Measurements from ENCODE around the gene MYLIP. TPM values are rescaled to one million over a fixed set of nuclear protein-coding genes. Genes with fewer than 3 reads are reported as not detected.
A peak's percentile ranks its signal among the peaks of the same experiment; 100 is the strongest.

Gene MYLIP
- total RNA-seq, 2 experiments from 2014 or later: 17.3 to 17.6 TPM

DNA sequence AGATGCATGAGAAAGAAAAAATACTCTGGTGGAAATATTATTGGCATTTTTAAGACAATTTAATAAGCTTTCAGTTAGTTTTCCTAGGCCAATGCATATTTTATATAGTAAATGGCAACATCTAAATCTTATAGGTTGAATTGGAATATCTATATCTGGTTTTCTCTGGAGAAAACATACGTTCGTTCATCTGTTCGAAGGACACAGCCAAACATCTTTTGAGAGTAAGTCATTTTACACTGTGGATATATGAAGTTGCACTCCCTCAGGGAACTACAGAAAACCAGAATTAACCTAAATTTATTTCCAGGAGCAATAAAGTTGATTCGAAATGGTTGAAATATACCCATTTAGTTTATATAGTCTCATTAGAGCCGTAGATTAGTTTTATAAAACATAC is 49.0 kb downstream of the MYLIP start:
- H3K36me3 Mint-ChIP-seq (ENCODE audit: low read depth): peaks cover 36% of the 10 kb centered on the region
- H3K4me3 Mint-ChIP-seq: no peak overlapping the region
- no peak for ATAC-seq
- H3K27me3 Mint-ChIP-seq (ENCODE audit: low read depth): peaks cover 10% of the 10 kb centered on the region
- peaks cover 34% of the 10 kb centered on the region for H3K4me1 Mint-ChIP-seq (ENCODE audit: low read depth)
- no peak for DNase-seq
- peaks cover 39% of the 10 kb centered on the region for H3K9me3 Mint-ChIP-seq (ENCODE audit: insufficient read depth)
- POLR2A ChIA-PET: no interaction called here
- CTCF ChIA-PET: interaction anchor here (2.7 kb wide), 1 partner anchor 11 kb away, joined by 13 read pairs; no protein-coding TSS in a partner anchor
- H3K27ac Mint-ChIP-seq: no peak overlapping the region

DNA sequence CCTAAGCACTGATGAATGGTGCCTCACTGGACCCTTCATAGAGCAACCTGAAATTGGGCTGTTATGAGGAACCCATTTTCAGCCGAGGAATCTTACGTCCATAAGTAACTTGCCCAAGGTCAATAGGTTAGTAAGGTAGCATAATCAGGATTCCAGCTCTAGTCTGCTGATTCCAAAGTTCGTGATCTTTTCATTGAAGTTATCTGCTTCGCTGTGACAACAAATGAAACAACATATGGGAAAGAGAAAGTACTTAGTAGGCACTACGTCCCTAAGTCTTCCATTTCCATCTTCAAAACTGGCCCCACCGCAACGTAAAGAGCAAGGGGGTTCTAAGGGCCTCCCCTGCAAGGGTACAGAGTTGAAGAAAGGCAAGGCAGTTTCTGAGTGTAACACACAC is 49.5 kb downstream of the MYLIP start:
- Mint-ChIP-seq H3K4me3 (no peak overlapping the region), H3K27me3 (ENCODE audit: low read depth) (peaks cover 9% of the 10 kb centered on the region), H3K36me3 (ENCODE audit: low read depth) (peaks cover 36% of the 10 kb centered on the region), H3K9me3 (ENCODE audit: insufficient read depth) (peaks cover 39% of the 10 kb centered on the region), H3K27ac (peak overlapping the region; percentile 72), H3K4me1 (ENCODE audit: low read depth) (peaks cover 39% of the 10 kb centered on the region)
- ChIA-PET POLR2A (interaction anchor here (5.7 kb wide), 1 partner anchor 49 kb away, joined by 61 read pairs; the partner anchor contains the start of gene MYLIP), CTCF (interaction anchor here (2.7 to 5.7 kb wide), 2 partner anchors 12 to 48 kb away, joined by 13 to 77 read pairs; partner anchors contain the start of gene MYLIP)
- ATAC-seq: no peak
- DNase-seq: no peak

DNA sequence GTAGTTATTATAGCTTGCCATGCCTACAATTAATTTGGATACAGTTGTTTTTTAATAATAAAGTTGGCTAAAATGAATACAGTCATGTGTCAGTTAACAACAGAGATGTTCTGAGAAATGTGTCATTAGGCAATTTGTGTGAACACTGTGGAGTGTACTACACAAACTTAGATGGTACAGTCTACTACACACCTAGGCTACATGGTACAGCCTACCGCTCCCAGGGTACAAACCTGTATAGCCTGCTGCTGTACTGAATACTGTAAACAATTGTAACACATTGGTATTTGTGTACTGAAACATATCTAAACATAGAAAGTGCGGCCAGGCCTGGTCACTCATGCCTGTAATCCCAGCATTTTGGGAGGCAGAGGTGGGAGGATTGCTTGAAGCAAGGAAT is 50.2 kb downstream of the MYLIP start:
- Mint-ChIP-seq H3K4me3 (no peak overlapping the region), H3K27me3 (ENCODE audit: low read depth) (peaks cover 8% of the 10 kb centered on the region), H3K4me1 (ENCODE audit: low read depth) (peaks cover 43% of the 10 kb centered on the region), H3K36me3 (ENCODE audit: low read depth) (peaks cover 36% of the 10 kb centered on the region), H3K9me3 (ENCODE audit: insufficient read depth) (peaks cover 39% of the 10 kb centered on the region), H3K27ac (peak overlapping the region; percentile 96)
- DNase-seq (no peak), ATAC-seq (no peak)
- CTCF ChIA-PET: interaction anchor here (1.1 to 5.7 kb wide), 5 partner anchors 9 to 49 kb away, joined by 3 to 77 read pairs (median 13); partner anchors contain the start of gene MYLIP
- POLR2A ChIA-PET: interaction anchor here (0.6 to 5.7 kb wide), 3 partner anchors 42 to 217 kb away, joined by 4 to 61 read pairs (median 6); partner anchors contain the start of gene MYLIP

DNA sequence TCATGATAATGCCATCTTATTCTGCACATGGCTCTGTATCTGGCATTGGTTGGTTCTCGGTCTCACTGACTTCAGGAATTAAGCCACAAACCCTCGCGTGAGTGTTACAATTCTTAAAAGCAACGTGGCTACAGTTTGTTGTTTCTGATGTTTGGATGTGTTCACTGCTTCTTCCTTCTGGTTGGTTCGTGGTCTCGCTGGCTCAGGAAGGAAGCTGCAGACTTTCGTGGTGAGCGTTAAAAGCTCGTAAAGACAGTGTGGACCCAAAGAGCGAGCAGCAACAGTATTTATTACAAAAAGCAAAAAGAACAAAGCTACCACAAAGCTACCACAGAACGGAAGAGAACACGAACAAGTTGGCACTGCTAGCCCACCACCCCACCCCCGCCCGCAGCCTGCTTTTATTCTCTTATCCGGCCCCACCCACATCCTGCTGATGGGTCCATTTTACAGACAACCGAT is 51.1 kb downstream of the MYLIP start:
- Mint-ChIP-seq H3K9me3 (ENCODE audit: insufficient read depth) (peaks cover 39% of the 10 kb centered on the region), H3K27me3 (ENCODE audit: low read depth) (peaks cover 8% of the 10 kb centered on the region), H3K27ac (peak overlapping the region; percentile 96), H3K4me3 (peak overlapping the region; percentile 42), H3K36me3 (ENCODE audit: low read depth) (peaks cover 36% of the 10 kb centered on the region), H3K4me1 (ENCODE audit: low read depth) (peaks cover 37% of the 10 kb centered on the region)
- ATAC-seq: peak; percentile 93
- CTCF ChIA-PET: interaction anchor here (0.7 to 5.7 kb wide), 13 partner anchors 10 to 1324 kb away, joined by 3 to 77 read pairs (median 3); partner anchors contain the start of gene MYLIP
- POLR2A ChIA-PET: interaction anchor here (0.6 to 5.7 kb wide), 6 partner anchors 9 to 518 kb away, joined by 4 to 61 read pairs (median 4); partner anchors contain the start of gene MYLIP
- peak; percentile 84 for DNase-seq

DNA sequence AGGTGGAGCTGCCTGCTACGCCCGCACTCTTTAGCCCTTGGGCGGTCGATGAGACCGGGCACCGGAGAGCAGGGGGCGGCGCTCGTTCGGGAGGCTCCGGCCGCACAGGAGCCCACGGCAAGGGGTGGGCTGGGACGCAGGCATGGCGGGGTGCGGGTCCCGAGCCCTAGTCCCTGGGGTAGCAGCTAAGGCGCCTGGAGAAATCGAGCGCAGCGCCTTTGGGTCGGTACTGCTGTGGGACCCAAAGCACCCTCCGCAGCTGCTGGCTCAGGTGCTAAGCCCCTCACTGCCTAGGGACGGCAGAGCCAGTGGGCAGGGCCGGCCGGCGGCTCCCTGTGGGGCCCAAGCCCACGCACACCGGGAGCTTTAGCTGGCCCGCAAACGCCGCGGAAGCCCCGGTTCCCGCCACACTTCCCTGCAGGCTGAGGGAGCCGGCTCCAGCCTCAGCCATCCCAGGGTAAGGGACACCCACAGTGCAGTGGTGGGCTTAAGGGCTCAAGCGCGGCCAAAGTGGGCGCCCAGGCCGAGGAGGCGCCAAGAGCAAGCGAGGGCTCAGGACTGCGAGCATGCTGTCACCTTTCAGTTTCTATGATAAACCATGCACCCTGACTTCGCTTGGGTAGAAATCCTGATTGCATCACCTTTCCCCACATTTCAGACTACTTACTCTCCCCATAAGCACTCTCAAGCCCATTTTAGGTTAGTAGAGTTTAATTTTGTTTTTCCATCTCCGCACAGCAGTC is 52.0 kb downstream of the MYLIP start:
- peaks cover 36% of the 10 kb centered on the region for H3K36me3 Mint-ChIP-seq (ENCODE audit: low read depth)
- H3K27me3 Mint-ChIP-seq (ENCODE audit: low read depth): peaks cover 9% of the 10 kb centered on the region
- DNase-seq (no peak), ATAC-seq (no peak)
- CTCF ChIA-PET: interaction anchor here (0.7 to 5.7 kb wide), 11 partner anchors 11 to 552 kb away, joined by 3 to 77 read pairs (median 5); partner anchors contain the start of gene MYLIP
- peaks cover 39% of the 10 kb centered on the region for H3K9me3 Mint-ChIP-seq (ENCODE audit: insufficient read depth)
- POLR2A ChIA-PET: interaction anchor here (1.1 to 5.7 kb wide), 5 partner anchors 9 to 519 kb away, joined by 4 to 61 read pairs (median 4); partner anchors contain the start of gene MYLIP
- H3K27ac Mint-ChIP-seq: peak overlapping the region; percentile 96
- H3K4me3 Mint-ChIP-seq: peak overlapping the region; percentile 18
- peaks cover 37% of the 10 kb centered on the region for H3K4me1 Mint-ChIP-seq (ENCODE audit: low read depth)

DNA sequence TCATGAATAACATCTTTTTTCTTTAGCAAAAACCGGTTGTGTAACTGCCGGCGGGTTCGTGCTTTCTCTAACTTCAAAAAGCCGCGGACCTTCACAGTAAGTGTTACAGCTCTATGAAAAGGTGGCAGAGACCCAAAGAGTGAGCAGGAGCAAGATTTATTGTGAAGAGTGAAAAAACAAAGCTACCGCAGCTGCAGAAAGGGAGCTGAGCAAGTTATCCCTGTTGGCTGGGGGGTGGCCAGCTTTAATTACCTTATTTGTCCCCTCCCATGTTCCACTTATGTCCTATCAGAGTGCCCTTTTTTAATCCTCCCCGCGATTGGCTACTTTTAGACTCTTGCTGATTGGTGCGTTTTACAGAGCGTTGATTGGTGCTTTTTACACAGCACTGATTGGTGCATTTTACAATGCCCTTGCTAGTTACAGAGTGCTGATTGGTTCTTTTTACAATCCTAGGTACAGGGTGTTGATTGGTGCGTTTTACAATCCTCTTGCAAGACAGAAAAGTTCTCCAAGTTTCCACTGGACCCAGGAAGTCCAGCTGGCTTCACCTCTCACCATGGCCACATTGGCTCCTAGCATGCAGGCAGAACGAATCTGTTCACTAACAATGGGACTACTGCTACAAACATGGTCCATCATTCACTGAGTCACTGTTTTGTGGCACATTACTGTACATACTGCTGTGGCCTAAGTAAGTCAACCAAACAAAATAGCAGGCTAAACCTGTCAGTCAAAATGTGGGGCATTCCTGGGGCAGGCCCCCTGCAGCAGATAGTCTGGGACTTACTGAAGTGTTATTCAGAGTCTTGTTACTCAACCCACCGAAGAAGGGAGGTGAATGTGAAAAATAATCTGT is 52.8 kb downstream of the MYLIP start:
- DNase-seq (no peak), ATAC-seq (no peak)
- peaks cover 31% of the 10 kb centered on the region for H3K36me3 Mint-ChIP-seq (ENCODE audit: low read depth)
- peaks cover 37% of the 10 kb centered on the region for H3K4me1 Mint-ChIP-seq (ENCODE audit: low read depth)
- H3K9me3 Mint-ChIP-seq (ENCODE audit: insufficient read depth): peaks cover 34% of the 10 kb centered on the region
- H3K4me3 Mint-ChIP-seq: peak overlapping the region; percentile 18
- H3K27me3 Mint-ChIP-seq (ENCODE audit: low read depth): peaks cover 8% of the 10 kb centered on the region
- POLR2A ChIA-PET: interaction anchor here (0.9 to 5.7 kb wide), 3 partner anchors 39 to 52 kb away, joined by 3 to 61 read pairs (median 4); partner anchors contain the start of gene MYLIP
- CTCF ChIA-PET: interaction anchor here (1.5 to 5.7 kb wide), 7 partner anchors 24 to 489 kb away, joined by 3 to 77 read pairs (median 11); partner anchors contain the start of gene MYLIP
- peak overlapping the region; percentile 70 for H3K27ac Mint-ChIP-seq

DNA sequence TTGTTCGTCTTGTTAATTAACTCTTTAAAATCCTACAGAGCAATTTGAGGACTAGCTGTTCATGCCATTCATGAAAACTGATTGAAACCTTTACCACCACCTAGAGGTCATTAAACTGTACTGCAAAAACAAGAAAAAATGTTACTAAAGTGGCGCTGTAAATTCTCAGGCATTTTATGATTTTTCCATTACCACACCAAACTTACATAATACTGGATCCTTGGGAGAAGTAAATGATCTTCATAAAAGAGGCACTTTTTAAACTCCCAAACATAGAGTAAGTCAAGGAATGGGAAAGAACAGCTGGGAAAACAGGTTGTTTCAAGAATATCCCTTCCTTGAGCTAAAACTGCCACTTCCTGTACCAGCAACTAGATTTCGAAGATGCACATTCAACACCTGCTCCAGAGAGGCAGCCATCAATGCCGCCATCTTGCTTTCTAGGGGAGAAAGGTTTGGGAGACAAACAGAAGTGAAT is 54.3 kb downstream of the MYLIP start:
- POLR2A ChIA-PET: interaction anchor here (1.5 to 5.7 kb wide), 2 partner anchors 50 to 53 kb away, joined by 4 to 61 read pairs; partner anchors contain the start of gene MYLIP
- no peak overlapping the region for H3K27ac Mint-ChIP-seq

DNA sequence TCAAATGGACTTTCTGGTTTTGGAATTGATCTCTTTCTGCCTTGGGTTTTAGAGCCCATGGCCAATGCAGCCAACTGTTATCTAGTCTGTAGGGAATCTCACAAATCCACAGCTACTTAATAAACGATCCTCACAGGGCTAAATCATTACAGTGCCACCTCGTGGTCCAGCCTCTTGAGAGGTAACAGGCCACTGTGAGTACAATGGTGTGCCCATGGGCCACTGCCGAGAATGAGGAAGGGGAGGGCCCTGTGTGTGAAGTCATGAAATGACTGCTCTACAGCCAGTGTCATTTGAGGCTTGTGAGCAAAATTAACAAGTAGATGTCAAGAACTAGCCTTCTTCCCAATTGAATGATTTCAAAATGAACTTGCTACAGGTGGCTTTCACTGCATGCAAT is 55.2 kb downstream of the MYLIP start:
- POLR2A ChIA-PET: interaction anchor here (5.7 kb wide), 1 partner anchor 54 kb away, joined by 61 read pairs; the partner anchor contains the start of gene MYLIP

More for the DNA sequence above, 54.3 kb downstream of the MYLIP start:
- CTCF ChIA-PET: interaction anchor here (0.6 to 5.7 kb wide), 56 partner anchors 8 to 586 kb away, joined by 3 to 77 read pairs (median 4); partner anchors contain the start of genes DTNBP1 and MYLIP
- H3K27me3 Mint-ChIP-seq (ENCODE audit: low read depth): peaks cover 19% of the 10 kb centered on the region
- DNase-seq (no peak), ATAC-seq (no peak)
- peaks cover 36% of the 10 kb centered on the region for H3K4me1 Mint-ChIP-seq (ENCODE audit: low read depth)
- peaks cover 28% of the 10 kb centered on the region for H3K36me3 Mint-ChIP-seq (ENCODE audit: low read depth)
- peaks cover 28% of the 10 kb centered on the region for H3K9me3 Mint-ChIP-seq (ENCODE audit: insufficient read depth)
- no peak overlapping the region for H3K4me3 Mint-ChIP-seq

DNA sequence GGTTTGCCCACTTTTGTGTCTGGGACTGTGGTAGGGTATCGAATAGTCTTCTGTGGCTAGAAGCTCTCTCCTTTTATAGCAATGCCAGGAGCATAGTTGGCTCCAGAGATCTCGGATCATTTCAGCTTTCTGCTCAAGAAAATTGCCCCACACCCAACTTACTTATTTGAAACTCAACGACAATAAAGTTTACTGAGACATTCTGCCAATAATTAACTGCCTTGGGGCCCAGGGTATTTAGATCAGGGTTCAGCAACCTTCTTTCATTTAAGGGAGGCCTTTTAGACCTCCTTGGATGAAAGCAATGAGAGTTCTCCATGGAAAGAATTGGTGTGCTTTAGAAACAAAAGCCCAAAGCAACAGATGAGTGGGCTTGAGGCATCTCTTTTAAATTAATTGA is 55.7 kb downstream of the MYLIP start:
- H3K4me1 Mint-ChIP-seq (ENCODE audit: low read depth): peaks cover 29% of the 10 kb centered on the region
- H3K27ac Mint-ChIP-seq: no peak overlapping the region
- H3K27me3 Mint-ChIP-seq (ENCODE audit: low read depth): peaks cover 17% of the 10 kb centered on the region
- DNase-seq (no peak), ATAC-seq (no peak)
- ChIA-PET CTCF (interaction anchor here (0.7 to 2.8 kb wide), 7 partner anchors 10 to 498 kb away, joined by 3 to 43 read pairs (median 13); no protein-coding TSS in a partner anchor), POLR2A (no interaction called here)
- H3K9me3 Mint-ChIP-seq (ENCODE audit: insufficient read depth): peaks cover 22% of the 10 kb centered on the region
- no peak overlapping the region for H3K4me3 Mint-ChIP-seq
- peaks cover 21% of the 10 kb centered on the region for H3K36me3 Mint-ChIP-seq (ENCODE audit: low read depth)

More for the DNA sequence above, 55.2 kb downstream of the MYLIP start:
- H3K36me3 Mint-ChIP-seq (ENCODE audit: low read depth): peaks cover 23% of the 10 kb centered on the region
- CTCF ChIA-PET: interaction anchor here (0.7 to 3.2 kb wide), 12 partner anchors 9 to 498 kb away, joined by 3 to 47 read pairs (median 8); no protein-coding TSS in a partner anchor
- DNase-seq: no peak
- no peak for ATAC-seq
- peaks cover 17% of the 10 kb centered on the region for H3K27me3 Mint-ChIP-seq (ENCODE audit: low read depth)
- H3K4me3 Mint-ChIP-seq: no peak overlapping the region
- H3K27ac Mint-ChIP-seq: no peak overlapping the region
- H3K4me1 Mint-ChIP-seq (ENCODE audit: low read depth): peaks cover 31% of the 10 kb centered on the region
- peaks cover 23% of the 10 kb centered on the region for H3K9me3 Mint-ChIP-seq (ENCODE audit: insufficient read depth)

DNA sequence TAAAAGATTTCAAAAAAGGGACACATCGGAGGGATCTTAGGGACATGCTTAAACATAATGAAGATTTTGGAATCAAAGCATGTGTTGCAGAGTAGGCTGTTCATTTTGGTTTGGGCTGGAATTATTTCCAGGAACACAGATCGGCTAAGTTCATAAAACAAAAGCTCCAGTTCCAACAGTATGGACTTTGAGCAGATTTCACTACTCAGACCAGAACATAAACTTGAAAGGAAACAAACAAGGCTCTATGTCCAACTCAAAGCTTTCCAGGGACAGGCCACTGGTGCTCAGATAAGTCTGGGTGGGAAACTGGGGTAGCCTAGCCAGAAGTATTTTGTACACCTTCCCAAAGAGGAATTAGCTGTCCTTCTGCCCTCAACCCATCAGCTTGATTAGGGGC is 58.3 kb downstream of the MYLIP start:
- Mint-ChIP-seq H3K4me3 (no peak overlapping the region), H3K4me1 (ENCODE audit: low read depth) (peaks cover 10% of the 10 kb centered on the region), H3K27me3 (ENCODE audit: low read depth) (peaks cover 27% of the 10 kb centered on the region), H3K27ac (no peak overlapping the region), H3K9me3 (ENCODE audit: insufficient read depth) (peaks cover 1% of the 10 kb centered on the region), H3K36me3 (ENCODE audit: low read depth) (peaks cover under 1% of the 10 kb centered on the region)
- no peak for ATAC-seq
- CTCF ChIA-PET: interaction anchor here (4.6 kb wide), 1 partner anchor 496 kb away, joined by 16 read pairs; no protein-coding TSS in a partner anchor
- DNase-seq: no peak
- POLR2A ChIA-PET: no interaction called here
